ENCODE data around the gene KLHL21.

KLHL21 gene

DNA sequence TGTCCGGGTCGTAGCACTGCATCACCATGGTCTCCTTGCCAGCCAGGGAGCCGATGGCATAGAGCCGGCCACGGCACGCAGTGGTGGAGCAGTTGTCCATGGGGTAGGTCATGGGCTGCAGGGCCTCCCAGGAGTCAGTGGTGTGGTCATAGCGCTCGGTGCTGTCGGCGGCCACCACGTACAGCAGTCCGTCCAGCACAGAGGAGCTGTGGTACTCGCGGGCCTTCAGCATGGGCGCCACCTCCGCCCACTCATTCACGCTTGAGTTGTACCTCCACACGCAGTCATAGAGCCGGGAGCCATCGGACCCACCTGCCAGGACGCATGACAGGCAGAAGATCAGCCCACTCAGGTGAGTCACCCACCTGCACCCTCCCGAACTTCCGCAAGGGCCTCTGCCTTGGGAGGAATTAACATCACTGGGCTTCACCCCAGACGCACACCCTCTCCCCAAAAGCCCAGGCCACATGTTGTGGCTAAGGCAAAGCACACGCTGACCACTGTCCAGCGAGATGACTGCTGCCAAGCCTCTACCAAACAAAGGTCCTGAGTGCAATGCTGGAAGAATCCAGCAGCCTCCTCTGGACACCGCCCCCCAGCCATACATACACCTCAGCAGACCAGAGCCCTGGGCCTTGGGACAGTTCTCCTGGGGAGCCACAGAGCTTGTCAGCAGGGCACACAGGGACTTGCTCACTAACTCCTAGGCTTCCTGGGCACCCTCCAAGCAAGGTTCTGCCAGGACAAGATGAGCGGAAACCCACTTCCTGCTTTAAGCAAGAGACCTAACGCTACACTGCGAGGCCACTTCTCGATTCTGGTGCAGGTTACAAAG is 3.3 kb downstream of the KLHL21 start:
- peak; percentile 89 for DNase-seq (ENCODE audit: low spot score)

DNA sequence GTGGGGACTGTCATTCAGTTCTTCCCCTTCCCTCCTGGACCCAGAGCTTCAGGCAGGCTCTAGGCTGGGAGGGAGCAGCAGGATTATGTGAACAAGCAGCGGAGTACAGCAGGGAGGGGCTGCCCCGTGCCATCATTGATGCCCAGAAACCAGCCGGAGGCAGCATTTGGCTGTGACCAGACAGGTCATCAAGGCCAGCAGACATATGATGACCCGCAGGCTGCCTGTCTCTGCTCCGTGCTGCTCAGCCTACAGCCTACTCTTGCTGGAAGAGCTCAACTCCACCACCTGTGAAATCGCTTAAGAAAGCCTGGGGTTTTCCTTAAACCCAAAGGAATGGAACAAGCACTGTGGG is 4.9 kb downstream of the KLHL21 start:
- no peak for DNase-seq (ENCODE audit: low spot score)

DNA sequence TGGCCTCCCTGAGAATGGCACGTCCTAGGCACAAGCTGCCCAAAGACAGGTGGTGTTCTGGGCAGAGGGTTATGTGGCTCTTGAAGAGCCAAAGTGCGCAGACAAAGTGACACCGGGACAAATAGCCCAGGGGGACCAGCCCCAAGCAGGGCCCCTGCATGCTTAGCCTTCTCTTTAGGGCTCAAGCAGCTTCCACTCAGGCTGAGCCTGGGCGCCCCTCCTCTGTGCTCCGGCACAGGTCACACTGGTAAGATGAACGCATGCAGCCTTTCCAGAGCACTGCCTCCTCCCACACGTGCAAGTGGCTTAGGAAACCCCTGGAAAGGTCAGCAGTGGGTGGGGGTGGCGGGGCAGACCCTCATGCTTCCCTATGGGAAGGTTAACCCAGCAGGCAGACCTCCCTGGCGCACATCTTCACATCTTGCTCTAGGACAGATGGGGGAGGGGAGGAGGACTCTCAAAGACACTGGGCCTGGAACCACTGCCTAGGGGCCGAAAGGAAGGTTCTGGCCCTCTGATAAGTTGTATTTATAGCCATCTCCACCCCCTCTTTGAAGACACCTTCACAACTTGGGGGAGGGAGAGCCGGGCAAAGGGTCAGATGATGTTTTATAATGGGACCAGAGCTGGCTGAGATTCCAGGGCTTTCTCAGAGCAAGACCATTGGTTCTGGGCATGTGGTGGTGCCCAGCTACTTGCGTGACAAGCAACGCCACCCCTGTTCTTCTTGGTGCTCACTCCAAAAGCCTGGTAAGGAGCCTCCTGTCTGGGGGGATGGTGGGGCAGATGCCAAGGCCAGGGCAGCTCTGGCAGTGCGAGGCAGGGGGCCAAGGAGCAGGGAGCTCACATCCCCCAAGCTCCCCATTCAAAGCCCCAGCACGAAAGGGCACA is 5.5 kb downstream of the KLHL21 start:
- no peak for DNase-seq (ENCODE audit: low spot score)

DNA sequence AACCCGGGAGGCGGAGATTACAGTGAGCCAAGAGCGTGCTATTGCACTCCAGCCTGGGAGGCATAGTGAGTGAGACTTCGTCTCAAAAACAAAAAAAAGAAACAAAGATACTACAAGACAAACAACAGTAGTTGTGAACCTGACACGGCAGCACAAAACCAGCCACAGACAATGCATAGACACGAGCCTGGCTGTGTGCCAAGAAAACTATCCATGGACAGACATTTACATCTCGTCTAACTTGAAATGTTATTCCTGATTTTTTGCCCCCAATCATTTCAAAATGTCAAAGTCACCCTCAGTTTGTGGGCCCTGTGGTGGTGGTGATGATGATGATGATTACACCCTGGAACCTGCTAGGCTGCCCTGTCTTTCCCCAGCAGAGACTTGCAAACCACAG is 6.3 kb downstream of the KLHL21 start:
- DNase-seq (ENCODE audit: low spot score) = no peak

DNA sequence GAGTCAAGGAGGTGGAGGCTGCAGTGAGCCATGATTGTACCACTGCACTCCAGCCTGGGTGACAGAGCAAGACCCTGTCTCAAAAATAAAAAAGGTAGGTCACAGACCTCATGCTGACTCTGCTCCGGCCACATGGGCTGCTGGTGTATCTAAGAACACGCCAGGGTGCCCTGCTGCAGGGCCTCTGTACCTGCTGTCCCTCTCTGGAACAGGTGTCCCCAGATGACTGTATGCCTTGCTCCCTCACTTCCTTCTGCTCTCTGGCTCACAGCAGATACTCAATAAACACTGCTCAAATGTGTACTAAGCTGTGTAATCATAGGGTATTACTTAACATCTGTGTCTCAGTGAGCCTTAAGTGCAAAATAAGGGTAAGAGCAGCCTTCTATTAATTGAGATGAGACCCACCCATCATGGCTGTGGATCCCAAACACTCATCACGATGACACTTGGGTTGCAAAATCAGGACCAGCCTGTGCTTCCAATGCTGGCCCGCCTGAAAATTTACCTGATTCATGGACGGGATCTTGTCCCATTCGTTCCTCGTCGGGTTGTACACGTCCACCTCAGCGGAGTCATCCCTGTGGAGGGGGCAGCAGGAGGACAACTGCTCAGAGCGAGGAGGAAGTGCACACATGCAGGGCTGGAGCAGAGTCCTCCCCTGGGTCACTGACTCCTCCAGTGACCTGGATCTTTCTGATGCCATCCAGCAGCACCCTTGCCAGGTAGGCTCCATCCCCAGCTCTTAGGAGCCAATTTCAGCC is 7.5 kb downstream of the KLHL21 start:
- DNase-seq (ENCODE audit: low spot score) = no peak

DNA sequence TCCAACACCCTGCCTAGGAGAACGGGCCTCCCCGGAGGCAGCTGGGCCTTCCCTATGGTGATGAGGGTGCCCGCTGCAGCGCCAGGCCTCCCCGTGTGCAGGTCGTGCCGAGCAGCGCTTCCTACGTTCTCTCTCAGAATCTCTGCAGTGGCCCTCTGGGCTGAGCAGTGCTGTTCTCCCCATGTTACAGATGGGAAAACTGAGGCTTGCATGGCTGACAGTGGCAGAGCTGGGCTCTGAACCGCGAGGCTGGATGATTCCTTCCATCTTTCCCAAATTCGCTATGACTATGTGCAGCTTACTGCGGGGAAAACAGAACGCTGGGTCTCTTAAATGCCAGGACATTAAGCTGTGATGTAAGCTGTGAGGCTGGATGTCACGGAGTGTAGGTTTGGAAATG is 8.9 kb downstream of the KLHL21 start:
- no peak for DNase-seq (ENCODE audit: low spot score)

DNA sequence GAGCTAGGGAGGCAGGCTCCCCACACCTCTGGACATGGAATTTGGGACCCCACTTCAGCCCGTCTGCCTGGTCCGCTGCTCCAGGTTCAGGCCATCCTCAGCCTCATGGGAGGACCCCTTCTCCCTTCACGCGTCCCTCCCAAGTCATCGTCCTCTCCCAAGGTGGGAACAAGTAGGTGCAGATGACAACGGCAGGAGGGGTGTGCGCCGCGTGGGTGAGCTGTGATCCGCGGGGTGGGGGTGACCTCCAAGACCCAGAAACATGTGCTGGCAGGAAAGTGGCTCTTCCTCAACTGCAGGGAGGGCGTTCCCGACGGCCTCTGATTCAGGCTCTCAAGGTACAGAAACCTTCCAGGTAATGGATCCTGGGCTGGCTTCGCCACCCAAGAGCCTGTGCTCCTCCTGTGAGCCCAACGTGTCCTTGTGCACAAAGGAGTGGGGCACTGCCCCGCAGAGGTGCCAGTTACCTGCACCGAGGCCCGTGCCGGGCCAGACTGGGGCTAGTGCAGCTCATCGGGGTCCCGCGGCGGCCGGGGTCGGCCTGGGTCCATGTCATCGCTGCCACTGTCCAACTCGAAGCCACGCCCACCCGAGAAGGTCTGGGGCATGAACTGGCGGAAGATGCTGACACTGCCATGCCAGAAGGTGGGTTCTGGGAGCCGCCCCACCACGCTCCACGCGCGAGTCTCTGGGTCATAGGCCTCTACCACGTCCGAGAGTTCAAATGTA is 9.6 kb downstream of the KLHL21 start:
- no peak for DNase-seq (ENCODE audit: low spot score)

DNA sequence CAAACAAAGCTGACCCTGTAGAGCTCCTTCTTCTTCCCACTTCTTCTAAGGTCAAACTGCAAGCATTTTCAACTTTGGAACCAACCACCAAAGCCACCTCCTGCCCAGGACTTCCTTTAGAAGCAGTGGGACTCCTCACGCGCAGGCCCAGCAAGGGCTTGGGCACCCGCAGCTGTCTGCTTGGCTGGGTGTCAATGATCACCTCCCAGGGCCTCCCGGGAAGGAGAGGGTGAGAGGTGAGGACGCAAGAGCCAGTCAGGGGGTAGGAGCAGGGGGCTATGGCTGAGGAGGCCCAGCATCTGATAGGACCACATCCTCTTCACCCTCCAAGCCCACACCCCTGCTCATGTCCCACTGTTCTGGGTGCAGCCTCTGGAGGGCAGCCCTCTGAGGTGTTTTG is 10.2 kb downstream of the KLHL21 start:
- DNase-seq (ENCODE audit: low spot score) = no peak

DNA sequence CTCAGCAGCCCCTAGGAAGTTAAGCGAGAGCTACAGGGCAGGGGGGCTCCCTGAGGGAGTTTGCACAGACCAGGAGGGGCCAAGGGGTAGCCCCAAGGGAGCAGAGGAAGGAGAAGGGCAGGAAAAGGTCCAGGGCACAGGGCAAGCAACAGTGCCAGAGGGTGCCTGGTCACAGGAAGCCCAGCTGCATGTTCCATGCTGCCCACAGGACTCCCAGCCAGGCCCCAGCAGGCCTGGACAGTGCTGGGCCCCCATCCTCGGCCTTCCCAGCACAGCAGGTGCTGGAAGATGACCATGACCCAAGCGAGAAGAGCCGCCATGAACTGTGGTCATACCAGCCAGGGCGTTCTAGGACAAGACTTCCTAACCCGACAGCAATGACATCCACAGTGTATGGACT is 11.0 kb downstream of the KLHL21 start:
- no peak for DNase-seq (ENCODE audit: low spot score)

DNA sequence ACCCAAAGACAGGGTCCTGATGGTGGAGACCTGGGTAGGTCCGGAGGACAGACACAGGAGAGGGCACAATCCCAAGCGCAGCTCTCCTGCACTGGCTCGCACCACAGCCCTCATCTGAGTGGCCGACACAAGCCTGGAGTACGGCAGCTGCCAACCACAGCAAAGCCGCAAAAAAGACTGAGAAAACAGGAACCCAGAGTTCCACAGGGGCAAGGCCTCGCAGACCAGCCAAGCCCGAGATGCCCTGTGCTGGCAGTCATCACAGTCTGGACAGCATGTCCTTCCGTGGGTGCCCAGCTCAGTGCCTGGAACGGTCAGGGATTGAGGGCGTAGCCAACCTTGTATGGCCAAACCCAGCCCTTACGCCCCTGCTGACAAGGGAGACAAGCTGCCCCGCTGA is 11.4 kb downstream of the KLHL21 start:
- no peak for DNase-seq (ENCODE audit: low spot score)

DNA sequence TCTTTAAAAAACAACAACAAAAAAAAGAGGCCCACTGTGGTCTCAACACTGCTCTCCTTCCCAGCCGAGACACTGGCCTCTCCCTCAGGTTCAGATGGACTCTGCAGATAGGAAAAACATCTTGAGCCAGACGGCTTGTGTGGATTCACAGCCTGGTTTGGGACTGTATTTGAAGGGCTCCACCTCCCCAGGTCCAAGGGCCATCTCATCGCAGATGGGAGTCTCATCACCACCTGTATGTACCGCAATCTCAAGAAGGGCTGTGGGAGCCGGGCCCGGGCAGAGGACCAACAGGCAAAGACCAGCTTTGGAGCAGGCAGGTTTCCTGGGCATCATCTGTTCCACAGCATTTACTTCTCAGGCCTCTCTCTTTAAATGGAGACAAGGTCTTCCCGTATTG is 12.6 kb downstream of the KLHL21 start:
- DNase-seq (ENCODE audit: low spot score) = no peak

DNA sequence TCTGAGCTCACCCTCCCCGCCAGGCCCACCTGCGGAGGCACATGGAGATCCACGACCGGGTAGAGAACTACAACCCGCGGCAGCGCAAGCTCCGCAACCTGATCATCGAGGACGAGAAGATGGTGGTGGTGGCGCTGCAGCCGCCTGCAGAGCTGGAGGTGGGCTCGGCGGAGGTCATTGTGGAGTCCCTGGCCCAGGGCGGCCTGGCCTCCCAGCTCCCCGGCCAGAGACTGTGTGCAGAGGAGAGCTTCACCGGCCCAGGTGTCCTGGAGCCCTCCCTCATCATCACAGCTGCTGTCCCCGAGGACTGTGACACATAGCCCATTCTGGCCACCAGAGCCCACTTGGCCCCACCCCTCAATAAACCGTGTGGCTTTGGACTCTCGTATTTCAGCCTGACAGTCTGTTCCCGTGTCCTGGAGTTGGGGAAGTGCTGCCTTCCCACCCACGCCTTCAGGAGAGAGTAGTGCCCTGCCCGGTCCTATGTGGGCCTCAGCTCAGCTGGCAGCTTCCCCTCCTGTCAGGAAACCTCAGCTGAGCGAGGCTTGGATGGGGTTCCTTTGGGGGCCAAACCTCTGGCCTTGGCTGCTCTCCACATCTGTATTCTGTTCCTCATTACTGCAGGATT is 13.7 kb downstream of the KLHL21 start:
- DNase-seq (ENCODE audit: low spot score) = no peak

DNA sequence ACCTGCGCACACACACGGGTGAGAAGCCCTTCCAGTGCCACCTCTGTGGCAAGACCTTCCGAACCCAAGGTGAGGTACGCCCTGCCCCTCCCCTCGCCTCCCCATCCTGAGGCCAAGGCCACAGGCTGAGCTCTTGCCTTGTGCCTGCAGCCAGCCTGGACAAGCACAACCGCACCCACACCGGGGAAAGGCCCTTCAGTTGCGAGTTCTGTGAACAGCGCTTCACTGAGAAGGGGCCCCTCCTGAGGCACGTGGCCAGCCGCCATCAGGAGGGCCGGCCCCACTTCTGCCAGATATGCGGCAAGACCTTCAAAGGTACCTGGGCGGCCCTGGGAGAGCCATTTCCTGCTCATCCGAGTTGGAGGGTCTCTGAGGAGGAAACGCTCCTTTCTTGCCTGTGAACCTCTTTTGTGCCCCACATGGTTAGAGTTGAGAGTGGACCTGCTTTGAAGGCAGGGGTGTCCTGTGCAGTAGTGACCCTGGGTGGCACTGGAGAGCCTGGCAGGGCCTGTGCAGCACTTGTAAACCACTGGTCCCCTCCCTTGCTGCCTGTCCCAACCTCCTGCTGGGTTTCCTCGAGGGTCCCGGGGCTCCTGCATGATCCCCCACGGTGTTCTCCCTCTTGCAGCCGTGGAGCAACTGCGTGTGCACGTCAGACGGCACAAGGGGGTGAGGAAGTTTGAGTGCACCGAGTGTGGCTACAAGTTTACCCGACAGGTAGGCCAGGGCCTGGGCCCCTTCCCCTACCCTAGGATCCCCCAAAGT is 14.4 kb downstream of the KLHL21 start:
- DNase-seq (ENCODE audit: low spot score) = no peak

DNA sequence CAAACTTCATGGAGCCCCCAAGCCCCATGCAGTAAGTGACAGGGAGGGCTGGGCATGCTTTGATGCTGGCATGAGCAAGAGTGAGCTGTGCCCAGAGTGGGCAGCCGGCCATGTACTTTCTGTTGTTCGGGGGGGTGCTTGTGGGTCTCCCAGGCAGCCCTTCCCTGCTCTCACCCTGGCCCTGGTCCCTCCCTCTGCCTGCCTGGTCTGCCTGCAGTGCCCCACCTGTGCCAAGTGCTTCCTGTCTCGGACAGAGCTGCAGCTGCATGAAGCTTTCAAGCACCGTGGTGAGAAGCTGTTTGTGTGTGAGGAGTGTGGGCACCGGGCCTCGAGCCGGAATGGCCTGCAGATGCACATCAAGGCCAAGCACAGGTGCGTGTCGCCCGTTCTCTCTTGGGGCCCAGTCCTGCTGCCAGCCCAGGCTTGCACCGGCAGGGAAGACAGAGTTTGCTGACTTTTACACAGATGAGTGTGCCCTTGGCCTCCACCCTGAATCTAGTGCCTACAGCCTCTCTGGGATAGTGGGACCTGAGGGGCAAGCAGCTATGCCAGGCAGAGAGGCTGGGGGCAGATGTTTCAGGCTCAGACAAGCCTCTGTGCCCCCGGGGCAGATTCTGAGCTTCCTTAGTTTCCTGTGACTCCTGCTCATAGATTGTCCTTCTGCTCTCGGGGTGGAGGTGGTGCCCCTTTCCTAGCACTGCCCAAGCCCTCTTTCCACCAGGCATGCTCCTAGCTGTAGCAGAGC is 15.2 kb downstream of the KLHL21 start:
- DNase-seq (ENCODE audit: low spot score) = peak; percentile 38

DNA sequence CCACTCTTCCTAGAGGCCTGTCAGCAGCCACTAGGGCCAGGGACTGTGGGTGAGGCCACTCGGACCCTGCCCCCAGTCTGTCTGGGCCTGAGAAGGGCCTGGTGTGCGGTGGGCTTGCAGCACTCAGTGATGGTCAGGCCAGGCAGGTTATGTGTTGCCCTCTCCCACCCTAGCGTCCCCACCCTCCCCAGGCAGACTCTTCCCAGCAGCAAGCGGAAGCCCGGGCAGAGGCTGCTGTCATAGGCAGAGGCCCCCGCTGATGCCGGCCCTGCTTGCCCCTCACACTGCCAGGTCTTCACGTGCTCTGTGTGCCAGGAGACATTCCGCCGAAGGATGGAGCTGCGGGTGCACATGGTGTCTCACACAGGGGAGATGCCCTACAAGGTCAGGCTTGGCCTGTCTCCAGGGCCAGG is 16.3 kb downstream of the KLHL21 start:
- no peak for DNase-seq (ENCODE audit: low spot score)

DNA sequence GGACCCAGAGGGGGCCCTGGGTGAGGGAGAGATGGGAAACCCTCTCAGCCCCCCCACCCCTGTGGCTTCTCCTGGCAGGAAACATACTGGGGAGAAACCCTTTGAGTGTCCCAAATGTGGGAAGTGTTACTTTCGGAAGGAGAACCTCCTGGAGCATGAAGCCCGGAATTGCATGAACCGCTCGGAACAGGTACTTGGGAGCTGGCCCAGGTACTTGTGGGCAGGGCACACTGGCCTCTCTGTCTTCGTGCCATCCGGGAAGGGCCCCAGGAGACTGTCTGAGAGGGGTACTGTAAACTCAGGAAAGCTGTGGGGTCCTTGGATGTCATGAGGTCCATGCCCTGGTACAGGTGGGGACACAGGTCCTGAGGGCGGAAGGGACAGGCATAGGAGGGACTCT is 16.8 kb downstream of the KLHL21 start:
- no peak for DNase-seq (ENCODE audit: low spot score)

DNA sequence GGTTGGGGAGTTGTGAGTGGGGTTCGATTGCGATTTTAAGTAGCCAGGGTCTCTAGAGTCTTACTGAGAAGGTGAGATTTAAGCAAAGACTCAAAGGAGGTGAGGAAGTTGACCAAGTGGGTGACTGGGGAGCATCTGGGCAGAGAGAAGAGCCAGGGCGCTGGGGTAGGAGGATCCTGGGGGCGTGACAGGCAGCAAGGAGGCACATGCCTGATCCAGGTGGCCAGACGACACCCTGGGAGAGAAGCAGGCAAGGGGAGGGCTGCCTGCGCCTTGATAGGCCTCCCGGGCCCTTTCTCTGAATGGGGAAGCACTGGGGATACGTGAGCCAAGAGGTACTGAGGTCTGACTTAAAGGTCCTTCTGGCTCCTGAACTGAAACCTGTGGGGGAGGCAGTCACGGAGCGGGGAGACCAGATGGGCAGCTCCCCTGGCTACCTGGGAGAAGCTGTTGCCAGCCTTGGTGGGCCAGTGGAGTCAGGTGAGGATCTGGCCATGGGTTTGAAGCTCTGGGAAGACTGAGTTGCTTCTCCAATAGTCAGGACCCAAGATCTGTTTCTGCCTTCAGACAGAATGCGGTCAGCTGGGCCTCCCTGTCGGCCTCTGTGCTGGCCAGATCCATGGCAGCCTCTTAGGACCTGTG is 17.5 kb downstream of the KLHL21 start:
- DNase-seq (ENCODE audit: low spot score) = no peak

DNA sequence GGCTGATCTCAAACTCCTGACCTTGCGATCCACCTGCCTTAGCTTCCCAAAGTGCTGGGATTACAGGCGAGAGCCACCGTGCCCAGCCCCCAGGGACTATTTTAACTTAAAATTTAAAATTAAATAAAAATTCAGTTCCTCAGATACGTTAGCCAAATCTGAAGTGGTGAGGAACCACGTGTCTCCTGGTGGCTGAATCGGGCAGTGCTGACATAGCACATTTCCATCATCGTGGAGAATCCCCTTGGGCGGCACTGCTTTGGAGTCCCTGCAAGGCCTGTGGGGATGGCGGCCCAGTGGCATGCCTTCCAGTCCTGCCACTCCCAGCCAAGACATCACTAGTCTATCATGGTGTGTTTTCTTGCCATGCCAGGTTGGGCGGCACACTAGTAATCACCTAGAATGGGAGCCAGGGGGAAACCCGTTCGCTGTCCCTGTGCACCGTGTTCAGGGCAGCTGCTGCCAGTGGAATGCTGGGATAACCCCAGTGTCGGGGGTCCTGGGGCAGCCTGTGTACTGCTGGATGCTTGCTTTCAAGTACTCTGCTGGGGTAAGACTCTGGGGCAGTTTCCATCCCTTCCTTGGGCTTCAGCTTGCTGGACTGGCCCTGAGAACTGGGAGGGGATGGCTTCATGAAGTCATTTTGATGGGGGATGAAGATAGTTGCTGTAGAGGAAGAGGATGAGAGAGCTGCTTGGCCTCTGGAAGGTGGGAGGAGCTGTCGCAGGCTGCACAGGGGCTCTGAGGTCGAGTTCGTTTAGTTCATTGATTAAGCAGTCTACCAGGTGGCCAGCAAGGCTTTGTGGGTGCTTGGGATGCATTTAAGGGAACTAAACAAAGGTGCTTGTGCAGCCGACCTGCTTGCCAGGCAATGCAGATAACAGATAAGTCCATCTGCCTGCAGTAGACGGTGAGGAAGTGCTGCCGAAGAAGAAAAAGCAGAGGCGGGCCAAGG is 18.3 kb downstream of the KLHL21 start:
- no peak for DNase-seq (ENCODE audit: low spot score)
